Adipocyte (in vitro differentiated cells): ENCODE results near the gene AZU1.
"Not testable (repeated sequence)": the region's sequence is repeated elsewhere in the genome, so short reads cannot be mapped to it uniquely, and the experiment has no call there.

Experiments used
- DNase-seq: peaks from one replicate; pipeline ENCODE4 v3.0.0-alpha.2; 2015; ENCODE audit warnings: low read depth
- H3K27me3 ChIP-seq: replicated peaks from 2 replicates; pipeline ENCODE4 v1.7.0; 2013; ENCODE audit warnings: mild to moderate bottlenecking, low read length, moderate library complexity; ENCODE audit not compliant: control insufficient read depth, insufficient read depth
- H3K36me3 ChIP-seq: 2 replicates; pipeline ENCODE4 v1.7.0; 2013; ENCODE audit warnings: low read length, mild to moderate bottlenecking, moderate library complexity; ENCODE audit not compliant: control insufficient read depth, insufficient read depth, severe bottlenecking
- H3K4me1 ChIP-seq: 2 replicates; pipeline ENCODE4 v1.7.0; 2013; ENCODE audit warnings: mild to moderate bottlenecking, low read length, moderate library complexity; ENCODE audit not compliant: control insufficient read depth, insufficient read depth
- H3K4me3 ChIP-seq: 2 replicates; pipeline ENCODE4 v1.7.0; 2013; ENCODE audit warnings: mild to moderate bottlenecking, low read length, moderate library complexity
- H3K9ac ChIP-seq: 2 replicates; pipeline ENCODE4 v1.7.0; 2013; ENCODE audit warnings: mild to moderate bottlenecking, low read length, moderate library complexity
- H3K9me3 ChIP-seq: 2 replicates; pipeline ENCODE4 v1.7.0; 2013; ENCODE audit warnings: mild to moderate bottlenecking, low read length, moderate library complexity; ENCODE audit not compliant: control insufficient read depth

AZU1 gene

DNA sequence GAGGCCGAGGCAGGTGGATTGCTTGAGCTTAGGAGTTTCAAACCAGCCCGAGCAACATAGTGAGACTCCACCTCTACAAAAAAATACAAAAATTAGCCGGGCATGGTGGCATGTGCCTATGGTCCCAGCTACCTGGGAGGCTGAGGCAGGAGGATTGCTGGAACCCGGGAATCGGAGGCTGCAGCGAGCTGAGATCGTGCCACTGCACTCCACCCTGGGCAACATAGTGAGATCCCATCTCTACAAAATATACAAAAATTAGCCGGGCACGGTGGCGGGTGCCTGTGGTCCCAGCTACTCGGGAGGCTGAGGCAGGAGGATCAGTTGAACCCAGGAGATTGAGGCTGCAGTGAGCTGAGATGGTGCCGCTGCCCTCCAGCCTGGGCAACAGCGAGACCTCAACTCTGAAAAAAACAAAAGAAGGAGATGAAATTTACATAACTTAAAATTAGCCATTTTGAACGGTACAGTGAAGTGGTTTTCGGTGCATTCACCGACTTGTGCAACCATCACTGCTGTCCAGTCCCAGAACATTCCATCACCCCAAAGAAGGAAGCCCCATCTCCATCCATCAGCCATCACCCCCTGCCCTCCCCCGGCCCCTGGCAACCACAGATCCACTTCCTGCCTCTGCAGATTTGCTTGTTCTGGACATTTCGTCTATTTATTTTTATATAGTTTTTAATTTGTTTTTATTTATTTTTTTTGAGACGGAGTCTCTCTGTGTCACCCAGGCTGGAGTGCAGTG lies 1.6 kb upstream of the AZU1 start:
- Histone ChIP-seq H3K4me3 (no peak overlapping the region), H3K36me3 (no peaks in the 10 kb centered on the region), H3K27me3 (peaks cover 13% of the 10 kb centered on the region), H3K4me1 (peaks cover 6% of the 10 kb centered on the region), H3K9ac (no peak overlapping the region), H3K9me3 (no peaks in the 10 kb centered on the region)
- DNase-seq, result no peak

DNA sequence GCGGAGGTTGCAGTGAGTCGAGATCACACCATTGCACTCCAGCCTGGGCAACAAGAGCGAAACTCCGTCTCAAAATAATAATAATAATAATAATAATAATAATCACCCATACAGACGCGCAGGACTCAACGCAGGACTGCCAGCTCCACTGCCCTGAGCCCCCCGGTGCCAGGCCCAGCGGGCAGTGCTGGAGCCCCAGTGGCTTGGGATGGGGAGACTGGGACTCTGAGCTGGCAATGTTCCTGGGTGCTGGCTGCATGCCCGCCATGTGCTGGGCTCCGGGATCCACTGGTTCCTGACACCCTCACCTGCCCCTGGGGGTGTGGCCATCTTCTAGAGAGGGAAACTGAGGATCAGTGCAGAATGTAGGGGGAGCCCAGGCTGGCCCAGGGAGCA lies 325 bp upstream of the AZU1 start:
- DNase-seq, result no peak
- Histone ChIP-seq H3K4me1 (peaks cover 6% of the 10 kb centered on the region), H3K36me3 (no peaks in the 10 kb centered on the region), H3K4me3 (no peak overlapping the region), H3K9me3 (no peaks in the 10 kb centered on the region), H3K9ac (no peak overlapping the region), H3K27me3 (peaks cover 13% of the 10 kb centered on the region)

- no peak overlapping the region for H3K4me3 ChIP-seq
- no peaks in the 10 kb centered on the region for H3K4me1 ChIP-seq
- peaks cover 13% of the 10 kb centered on the region for H3K27me3 ChIP-seq
- no peak for DNase-seq
- no peaks in the 10 kb centered on the region for H3K36me3 ChIP-seq
- H3K9me3 ChIP-seq, result no peaks in the 10 kb centered on the region
- no peak overlapping the region for H3K9ac ChIP-seq
Observed at GRCh38 chr19:829129-829758, 1.6 kb downstream of the AZU1 start.

DNA sequence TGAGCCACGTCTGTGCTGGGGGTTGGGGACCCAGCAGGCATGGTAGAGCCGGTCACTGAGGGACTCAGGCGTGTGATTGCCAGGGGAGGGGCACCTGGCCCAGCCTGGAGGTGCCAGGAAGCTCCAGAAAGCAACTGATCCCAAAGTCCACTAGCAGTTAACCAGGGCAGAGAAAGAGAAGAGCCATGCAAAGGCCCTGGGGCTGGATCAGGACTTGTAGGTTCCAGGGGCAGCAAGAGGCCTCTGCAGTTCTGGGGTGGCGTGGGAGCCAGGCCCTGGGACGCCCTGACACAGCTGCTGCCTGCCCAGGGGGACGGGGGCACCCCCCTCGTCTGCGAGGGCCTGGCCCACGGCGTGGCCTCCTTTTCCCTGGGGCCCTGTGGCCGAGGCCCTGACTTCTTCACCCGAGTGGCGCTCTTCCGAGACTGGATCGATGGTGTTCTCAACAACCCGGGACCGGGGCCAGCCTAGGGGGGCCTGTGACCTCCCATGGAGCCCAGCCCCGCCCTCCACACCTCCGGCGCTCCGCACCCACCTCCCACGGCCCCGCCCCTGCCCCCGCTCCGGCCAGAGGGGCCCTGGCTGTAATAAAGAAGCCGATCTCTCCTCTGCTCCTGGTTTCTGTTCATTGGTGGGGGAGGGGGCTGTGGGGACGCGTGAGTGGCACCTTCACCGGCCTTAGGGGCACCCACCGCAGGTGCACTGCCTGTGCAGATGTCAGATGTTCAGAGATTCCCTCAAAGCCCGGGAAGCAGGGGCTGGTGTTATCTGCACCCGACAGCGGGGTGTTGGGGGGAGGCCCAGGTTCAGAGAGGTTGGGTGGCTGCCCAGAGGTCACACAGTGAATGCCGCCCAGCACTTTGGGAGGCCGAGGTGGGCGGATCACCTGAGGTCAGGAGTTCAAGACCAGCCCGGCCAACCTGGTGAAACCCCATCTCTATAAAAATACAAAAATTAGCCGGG lies 4.1 kb downstream of the AZU1 start:
- DNase-seq, result no peak
- H3K4me3 ChIP-seq, result no peak overlapping the region
- no peaks in the 10 kb centered on the region for H3K4me1 ChIP-seq
- no peaks in the 10 kb centered on the region for H3K36me3 ChIP-seq
- no peaks in the 10 kb centered on the region for H3K9me3 ChIP-seq
- no peak overlapping the region for H3K9ac ChIP-seq
- H3K27me3 ChIP-seq, result peaks cover 18% of the 10 kb centered on the region

DNA sequence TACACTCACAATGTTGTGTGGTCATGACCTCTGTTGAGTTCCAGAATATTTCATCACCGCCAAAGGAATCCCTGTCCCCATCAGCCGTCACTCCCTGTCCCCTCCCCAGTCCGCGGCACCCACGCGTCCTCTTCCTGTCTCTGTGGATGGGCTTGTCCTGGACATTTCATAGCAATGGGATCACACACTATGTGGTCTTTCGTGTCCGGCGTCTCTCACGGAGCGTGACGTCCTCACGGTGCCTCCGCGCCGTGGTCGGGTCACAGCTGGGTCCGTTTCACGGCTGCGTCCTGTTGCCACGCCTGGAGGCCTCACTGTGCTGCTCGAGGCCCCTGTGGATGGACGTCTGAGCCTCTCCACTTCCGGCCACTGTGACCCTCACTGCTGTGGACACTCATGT lies 6.6 kb downstream of the AZU1 start:
- no peak for DNase-seq
- no peaks in the 10 kb centered on the region for H3K9me3 ChIP-seq
- H3K27me3 ChIP-seq, result peaks cover 14% of the 10 kb centered on the region
- no peak overlapping the region for H3K4me3 ChIP-seq
- H3K9ac ChIP-seq, result no peak overlapping the region
- peaks cover 2% of the 10 kb centered on the region for H3K4me1 ChIP-seq
- no peaks in the 10 kb centered on the region for H3K36me3 ChIP-seq

GRCh38 chr19:835210-835810 lies 7.7 kb downstream of the AZU1 start:
- Histone ChIP-seq H3K9ac (no peak overlapping the region), H3K36me3 (no peaks in the 10 kb centered on the region), H3K4me1 (peaks cover 2% of the 10 kb centered on the region), H3K27me3 (peaks cover 12% of the 10 kb centered on the region), H3K4me3 (no peak overlapping the region), H3K9me3 (no peaks in the 10 kb centered on the region)
- peak; percentile 68 for DNase-seq

GRCh38 chr19:840519-841206 lies 13.0 kb downstream of the AZU1 start, which contains the start of gene PRTN3:
TSS of gene PRTN3 (plus strand) at chr19:840999. CDS start at chr19:841009, 10 bp downstream.
- no peak within 1 kb of the TSS for H3K4me3 ChIP-seq
- no peak within 1 kb of the TSS for H3K9ac ChIP-seq
- peaks cover 2% of the 10 kb centered on the region for H3K4me1 ChIP-seq

GRCh38 chr19:842802-843179 lies 15.2 kb downstream of the AZU1 start:
- not testable (repeated sequence) for H3K9ac ChIP-seq, H3K36me3 ChIP-seq, H3K27me3 ChIP-seq, H3K4me1 ChIP-seq, H3K4me3 ChIP-seq, DNase-seq, H3K9me3 ChIP-seq

More at GRCh38 chr19:840519-841206, 13.0 kb downstream of the AZU1 start, which contains the start of gene PRTN3:
- H3K9me3 ChIP-seq, result no peaks in the 10 kb centered on the region
- no peak for DNase-seq
- H3K27me3 ChIP-seq, result peaks cover 8% of the 10 kb centered on the region
- H3K36me3 ChIP-seq, result no peaks in the 10 kb centered on the region

GRCh38 chr19:843180-843835 lies 15.7 kb downstream of the AZU1 start:
- Histone ChIP-seq H3K27me3 (peaks cover 7% of the 10 kb centered on the region), H3K4me3 (no peak overlapping the region), H3K36me3 (no peaks in the 10 kb centered on the region), H3K9ac (no peak overlapping the region), H3K4me1 (peaks cover 2% of the 10 kb centered on the region), H3K9me3 (no peaks in the 10 kb centered on the region)
- DNase-seq, result peak; percentile 39

GRCh38 chr19:843836-844545 lies 16.4 kb downstream of the AZU1 start:
- no peaks in the 10 kb centered on the region for H3K36me3 ChIP-seq
- no peak overlapping the region for H3K4me3 ChIP-seq
- H3K9ac ChIP-seq, result no peak overlapping the region
- H3K9me3 ChIP-seq, result no peaks in the 10 kb centered on the region
- DNase-seq, result no peak
- peaks cover 3% of the 10 kb centered on the region for H3K4me1 ChIP-seq
- H3K27me3 ChIP-seq, result peaks cover 4% of the 10 kb centered on the region
